ENCODE data around the gene PMM1.
"Not testable (repeated sequence)": the region's sequence is repeated elsewhere in the genome, so short reads cannot be mapped to it uniquely, and the experiment has no call there.

The PMM1 gene

DNA sequence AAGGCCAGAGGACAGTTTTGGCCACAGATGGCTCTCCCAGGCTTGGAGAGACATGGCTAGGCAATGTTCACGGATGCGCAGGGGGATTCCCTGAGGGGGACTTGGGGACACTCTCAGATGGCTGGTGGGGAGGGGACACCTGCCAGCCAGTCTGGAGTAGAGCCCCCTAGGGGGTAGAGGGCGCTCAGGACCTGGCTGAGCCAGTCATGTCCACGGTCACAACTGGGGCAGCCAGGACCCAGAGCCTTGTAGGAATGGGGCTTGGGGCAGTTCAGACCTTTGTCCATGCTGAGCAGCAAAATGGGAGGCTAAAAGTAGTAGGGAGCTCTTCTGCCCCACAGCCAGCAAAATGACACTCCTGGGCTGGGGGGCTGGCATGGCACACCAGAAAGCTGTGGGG lies 27.2 kb downstream of the PMM1 start:
- DNase-seq: no peak

DNA sequence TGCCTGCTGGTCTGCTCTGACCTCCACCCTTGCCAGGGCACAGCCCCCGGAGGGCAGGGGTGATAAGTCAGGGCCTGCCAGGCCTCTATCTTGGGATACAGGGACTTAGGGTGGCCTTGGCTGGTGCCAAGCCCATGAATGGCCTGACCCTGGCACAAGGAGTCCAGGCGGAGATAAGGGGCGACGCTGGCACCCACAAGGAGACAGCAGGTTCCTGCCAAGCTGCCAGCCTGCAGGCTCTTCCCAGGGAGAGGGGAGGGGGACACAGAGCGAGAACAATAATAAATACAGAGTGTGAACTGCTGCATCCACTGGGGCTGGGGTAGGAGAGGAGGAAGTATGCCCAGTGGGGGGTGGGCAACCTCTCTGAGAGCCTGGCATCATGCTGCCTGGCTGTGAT lies 27.9 kb downstream of the PMM1 start:
- DNase-seq: no peak

DNA sequence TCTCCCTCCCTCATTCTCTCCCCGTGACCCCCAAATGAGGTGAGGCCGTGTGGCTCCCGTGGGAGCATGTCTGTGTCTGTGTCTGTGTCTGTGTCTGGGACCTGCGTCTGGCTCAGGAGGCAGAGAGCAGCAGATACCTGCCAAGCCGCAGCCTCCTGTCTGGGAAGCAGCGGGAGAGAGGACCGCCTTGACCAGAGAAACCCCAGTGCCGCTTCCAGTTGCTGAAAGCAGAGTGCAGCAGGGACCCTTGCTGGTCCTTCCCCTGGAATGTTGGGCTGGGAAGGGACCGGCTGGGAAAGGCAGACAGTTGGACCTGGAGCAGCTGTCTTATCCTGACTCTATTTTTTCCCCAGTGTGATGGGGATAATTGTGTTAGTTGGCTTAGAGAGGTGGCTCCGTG lies 28.3 kb downstream of the PMM1 start:
- no peak for DNase-seq

DNA sequence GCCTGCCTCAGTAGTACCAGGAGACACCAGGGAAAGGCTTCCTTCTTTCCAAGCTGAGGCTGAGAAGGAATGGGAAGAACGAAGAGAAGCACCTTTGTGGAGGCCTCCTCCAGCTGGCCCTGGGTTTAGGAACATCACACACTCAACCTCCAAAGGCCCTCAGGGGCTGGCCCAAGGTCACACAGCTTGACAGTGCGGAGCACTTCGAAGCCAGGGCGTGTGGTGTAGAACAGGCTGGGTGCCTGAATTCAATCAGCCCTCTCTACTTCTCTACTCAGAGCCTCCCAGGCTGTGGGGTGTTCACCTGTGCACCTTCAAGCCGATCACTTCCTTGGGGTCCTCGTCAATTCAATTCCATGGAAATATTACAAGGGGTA lies 29.6 kb downstream of the PMM1 start:
- DNase-seq: no peak

DNA sequence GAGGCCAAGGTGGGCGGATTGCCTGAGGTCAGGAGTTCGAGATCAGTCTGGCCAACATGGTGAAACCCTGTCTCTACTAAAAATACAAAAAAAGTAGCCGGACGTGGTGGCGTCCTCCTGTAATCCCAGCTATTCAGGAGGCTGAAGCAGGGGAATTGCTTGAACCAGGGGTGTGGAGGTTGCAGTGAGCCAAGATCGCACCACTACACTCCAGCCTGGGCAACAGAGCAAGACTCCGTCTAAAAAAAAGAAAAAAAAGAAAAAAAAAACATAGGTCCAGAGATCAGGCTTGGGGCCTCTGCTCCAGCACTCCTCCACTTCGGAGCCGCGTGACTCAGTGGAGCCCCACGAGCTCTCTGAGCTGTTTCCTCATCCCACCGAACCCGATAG lies 31.4 kb downstream of the PMM1 start:
- not testable (repeated sequence) for DNase-seq

DNA sequence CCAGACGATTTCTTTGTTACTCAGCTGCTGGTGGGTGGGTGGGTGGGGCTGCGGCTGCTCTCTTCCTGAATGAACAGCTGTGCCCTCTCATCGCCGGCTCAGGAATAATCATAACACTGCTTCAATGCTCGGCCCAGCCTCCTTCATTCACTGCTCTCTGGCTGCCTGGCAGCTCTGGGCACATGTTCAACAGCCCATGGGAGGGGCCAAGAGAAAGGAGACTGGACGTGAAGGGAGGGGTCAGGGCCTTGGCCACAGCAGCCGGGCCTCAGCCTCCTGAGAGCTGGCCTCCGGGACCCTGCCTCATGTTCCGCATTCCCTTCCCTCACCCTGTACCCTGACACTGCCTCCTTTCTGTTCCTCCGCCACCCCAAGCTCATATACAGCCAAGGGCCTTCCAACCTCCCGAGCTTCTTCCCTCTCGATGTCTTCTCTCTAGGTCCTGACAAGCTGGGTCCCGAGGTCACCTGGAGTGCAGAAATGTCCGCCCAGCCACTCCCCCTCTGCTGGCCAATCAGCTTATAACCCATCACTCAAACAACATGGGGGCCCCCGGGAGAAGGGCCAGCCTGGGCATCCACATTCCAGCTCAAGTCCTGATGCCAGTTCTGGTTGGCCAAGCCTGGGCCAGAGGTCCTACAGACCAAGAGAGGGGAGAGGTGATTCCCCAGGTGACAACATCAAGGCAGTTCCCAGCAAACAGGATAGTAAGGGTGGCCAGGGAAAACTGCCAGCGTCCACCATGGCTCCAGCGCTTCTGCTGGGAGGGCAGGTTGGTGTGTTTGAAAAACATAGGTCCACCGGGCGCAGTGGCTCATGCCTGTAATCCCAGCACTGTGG lies 32.0 kb downstream of the PMM1 start:
- no peak for DNase-seq

DNA sequence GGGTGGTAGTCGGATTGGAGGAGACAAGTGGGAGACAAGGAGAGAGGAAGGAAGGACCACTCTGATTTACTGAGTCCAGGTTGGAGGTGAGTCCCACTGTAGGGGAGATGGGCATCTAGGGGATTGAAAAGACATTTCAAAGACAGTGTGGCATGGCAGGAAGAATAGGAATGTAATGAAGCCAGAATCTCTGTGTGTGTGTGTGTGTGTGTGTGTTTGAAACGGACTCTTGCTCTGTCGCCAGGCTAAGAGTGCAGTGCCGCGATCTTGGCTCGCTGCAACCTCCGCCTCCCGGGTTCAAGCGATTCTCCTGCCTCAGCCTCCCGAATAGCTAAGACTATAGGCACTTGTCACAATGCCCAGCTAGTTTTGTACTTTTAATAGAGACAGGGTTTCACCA lies 33.1 kb downstream of the PMM1 start:
- no peak for DNase-seq

DNA sequence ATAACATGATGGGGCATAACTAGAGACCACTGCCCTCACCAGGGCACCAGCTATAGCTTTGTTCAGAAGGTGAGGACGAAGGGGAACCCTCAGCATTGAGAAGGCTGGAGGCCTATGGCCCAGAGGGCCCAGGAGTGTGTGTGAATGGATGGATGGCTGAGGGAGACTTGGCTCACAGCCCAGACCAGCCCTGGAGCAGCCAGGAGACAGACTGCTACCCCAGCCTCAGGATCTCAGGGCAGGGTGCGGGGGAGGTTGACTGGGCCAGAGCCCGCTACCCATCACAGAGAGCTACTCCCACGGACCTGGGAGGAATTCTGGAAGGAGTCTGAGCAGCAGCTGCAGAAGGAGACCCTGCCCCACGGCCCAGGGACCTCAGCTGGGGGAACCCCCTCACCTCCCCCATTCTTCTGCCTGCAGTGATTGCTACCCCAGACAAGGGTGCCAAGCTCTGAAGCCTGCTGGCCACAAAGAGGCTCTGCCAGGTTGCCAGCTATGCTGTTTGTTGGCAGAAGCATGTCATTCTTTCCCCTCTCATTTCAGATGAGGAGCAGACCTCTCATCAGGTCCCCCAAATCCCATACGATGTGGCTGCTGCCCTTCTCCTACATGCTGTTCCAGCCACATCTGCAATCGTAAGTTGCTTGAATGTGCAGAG lies 34.2 kb downstream of the PMM1 start:
- DNase-seq: no peak

DNA sequence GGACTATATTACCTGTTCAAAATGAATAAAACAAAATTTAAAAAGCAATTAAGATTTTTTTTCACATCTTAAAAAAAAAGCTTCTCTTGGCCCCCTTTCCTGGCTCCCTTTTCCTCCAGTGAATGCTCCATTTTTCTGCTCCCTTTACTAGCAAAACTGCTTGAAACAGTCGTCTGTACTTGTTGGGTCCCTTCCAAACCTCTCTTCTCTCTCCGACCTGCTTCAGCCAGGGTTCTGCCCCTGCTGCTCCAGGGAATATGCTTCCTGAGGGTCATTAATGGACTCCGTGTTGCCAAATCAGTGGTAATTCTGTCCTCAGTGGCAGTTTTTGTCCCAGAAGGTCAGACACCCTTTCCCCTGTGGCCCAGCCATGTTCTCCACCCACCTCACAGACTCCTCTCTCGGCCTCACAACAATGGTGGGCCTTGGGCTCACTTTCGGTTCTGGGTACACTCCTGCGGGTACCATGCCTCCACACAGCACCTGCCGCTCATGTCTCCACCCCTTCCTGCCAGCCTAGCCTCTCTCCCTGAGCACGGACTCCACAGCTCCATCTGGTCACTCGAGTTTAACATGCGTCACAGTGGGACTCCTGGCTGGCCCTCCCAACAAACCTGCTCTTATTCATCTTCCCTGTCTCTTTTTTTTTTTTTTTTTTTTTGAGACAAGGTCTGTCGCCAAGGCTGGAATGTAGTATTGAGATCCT lies 37.6 kb downstream of the PMM1 start:
- DNase-seq: no peak

DNA sequence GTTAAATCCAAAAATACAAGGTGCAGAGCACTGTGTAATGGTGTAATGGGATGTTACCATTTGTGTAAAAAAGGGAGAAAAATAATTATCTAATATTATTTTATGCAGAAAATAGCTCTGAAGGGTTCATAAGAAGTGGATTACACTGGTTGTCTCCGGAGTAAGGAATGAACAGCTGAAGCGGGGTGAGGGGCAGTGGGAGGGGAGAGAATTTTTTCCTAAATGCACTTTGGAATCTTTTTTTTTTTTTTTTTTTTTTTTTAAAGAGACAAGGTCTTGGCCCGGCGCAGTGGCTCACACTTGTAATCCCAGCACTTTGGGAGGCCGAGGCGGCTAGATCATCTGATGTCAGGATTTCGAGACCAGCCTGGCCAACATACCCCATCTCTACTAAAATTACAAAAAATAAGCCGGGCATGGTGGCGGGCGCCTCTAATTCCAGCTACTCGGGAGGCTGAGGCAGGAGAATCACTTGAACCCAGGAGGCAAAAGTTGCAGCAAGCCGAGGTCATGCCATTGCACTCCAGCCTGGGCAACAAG lies 38.6 kb downstream of the PMM1 start:
- no peak for DNase-seq

DNA sequence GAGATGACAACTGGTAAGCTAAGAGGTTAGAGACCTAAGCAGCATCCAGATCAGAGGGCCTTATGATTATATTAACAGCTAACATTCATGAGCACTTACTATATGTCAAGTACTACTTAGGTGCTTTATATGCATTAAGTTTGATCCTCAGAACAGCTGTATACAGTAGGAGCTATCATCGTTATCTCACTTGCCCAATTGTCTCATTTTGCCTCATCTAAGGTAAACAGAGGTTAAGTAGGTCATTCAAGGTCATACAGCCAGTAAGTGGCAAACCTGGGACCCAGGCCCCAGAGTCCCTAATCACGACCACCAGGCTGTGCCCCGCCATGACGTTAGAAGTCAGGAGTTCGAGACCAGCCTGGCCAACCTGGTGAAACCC lies 40.8 kb downstream of the PMM1 start:
- DNase-seq: no peak

DNA sequence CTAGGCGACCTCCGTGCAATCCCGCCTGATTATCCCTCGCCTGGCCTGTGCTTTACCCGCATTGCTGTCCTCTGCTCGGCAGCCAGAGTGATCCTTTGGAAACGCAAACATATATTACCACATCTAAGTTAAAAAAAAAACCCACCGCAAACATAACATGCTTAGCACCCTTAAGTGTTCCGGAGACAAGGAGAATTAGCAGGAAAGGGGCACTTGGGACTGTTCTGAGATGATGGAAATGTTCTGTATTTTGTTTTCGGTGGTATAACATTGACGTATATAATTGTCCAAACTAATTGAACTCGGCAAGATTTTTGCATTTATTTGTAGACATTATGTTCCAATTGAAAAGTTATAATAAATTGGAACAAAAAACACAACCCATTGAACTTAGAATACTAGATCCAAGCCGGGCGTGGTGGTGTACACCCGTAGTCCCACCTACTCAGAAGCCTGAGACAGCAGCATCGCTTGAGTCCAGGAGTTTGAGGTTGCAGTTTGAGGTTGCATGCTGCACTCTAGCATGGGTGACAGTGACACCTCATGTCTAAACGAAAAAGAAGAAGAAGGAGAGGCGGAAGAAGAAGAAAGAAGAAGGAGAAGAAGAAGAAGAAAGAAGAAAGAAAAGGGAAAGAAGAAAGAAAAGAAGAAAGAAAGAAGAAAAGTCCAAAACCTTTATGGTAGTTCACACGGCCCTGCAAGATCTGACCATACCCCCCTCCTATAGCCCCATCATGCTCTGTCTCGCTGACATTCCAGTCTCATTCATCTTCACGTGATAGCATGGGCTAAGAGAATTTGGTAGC lies 44.8 kb downstream of the PMM1 start:
- DNase-seq: no peak

DNA sequence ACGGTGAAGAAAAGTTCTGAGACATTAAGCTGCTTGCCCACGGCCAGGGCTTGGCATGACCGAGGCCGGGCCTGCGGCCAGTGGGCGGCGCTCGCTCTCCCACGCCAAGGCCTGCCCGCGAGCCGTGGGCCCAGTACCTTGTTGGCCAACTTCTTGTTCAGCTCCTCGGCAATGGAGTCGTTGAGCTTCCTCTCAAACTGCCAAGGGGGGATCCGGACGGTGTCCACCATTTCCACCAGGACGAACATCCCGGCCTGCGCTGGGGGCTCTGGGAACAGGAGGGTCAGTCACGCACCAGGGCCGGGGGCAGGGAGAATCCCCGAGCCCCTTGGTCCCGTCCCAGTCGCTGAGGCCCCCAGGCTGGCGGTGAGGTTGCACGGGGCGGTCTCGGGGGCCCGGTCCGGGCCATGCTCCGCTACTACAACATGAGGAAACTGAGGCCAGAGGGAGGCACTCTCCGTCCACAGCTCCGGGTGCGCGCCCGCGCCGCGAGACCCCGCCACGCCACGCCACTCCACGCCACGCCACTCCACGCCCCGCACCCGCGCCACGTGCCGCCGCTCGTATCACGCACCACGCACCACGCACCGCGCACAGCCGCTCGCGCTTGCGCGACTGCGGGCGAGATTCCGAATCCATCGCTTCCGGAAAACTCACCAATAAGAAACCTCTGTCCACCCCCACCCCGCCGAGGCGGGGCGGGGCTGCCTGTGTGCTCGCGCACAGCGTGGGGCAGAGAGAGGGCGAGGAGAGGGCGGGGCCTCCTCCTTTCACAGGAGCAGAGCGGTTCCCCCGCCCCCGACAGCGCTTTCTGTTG lies 45.6 kb downstream of the PMM1 start, which contains the start of gene POLR3H:
Gene POLR3H (minus strand): TSS at position 617 of the 817 bp plus-strand sequence. CDS start 369 bp downstream, at position 248.
- DNase-seq: peak; percentile 96

DNA sequence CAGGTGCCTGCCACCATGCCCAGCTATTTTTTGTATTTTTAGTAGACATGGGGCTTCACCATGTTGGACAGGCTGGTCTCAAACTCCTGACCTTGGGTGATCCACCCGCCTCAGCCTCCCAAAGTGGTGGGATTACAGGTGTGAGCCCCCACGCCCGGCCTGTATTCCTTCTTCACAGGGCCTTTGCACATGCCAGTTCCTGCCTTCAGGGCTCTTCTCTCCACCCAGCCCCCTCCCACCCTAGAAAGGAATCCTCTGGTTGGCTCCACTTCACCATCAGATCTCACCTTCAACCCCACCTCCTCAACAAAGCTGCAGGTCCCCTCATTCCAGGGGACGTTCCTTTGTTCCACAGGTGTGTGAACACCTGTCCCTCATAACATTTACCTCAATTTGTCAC lies 47.4 kb downstream of the PMM1 start:
- DNase-seq: no peak

DNA sequence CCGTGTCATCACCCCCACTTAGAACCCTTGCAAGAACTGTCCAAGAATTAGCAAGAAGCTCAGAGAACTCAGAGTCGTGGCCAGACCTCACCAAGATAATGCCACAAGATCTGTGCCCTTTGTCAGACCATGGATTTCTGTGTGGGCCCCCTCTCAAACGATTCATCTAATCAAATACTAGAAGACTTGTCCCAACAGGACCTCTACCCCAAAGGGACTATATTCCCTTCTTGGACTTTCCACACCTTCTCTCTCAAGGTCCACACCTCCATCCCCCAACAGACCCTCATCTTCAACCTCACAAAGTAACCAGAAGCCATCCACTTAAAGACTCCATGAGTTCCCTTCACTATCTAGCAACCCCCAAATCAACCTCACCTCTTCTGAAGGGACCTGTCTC lies 48.2 kb downstream of the PMM1 start:
- DNase-seq: no peak

DNA sequence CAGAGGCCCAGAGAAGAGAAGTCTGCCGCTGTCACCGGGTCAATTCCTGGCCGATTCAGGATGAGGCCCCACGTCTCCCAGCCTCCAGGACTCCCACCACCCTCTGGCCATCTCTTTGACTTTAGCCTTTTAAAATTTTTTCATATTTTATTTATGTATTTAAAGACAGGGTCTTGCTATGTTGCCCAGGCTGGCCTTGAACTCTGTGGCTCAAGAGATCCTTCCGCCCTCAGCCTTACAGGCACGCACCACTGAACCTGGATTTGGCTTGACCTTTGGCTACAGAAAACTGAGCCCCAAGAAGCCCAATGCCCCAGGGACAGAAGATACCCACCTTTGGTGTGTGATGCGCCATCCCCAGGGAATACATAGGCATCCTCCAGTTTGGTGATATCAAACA lies 49.3 kb downstream of the PMM1 start:
- DNase-seq: no peak

DNA sequence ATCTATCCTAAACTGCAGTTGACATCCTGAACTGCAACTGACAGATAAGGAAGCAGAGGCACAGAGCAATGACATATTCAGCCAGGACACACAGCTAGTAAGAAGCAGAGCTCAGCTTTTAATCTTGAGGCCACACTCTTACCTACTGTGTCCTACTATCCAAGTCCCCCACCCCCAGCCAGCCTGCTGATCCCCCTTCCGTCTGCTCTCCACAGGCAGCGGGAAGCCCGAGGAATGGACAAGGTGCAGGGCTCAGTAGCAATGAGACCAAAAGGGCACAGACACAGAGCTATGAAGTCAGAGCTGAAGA lies 49.7 kb downstream of the PMM1 start:
- DNase-seq: no peak

DNA sequence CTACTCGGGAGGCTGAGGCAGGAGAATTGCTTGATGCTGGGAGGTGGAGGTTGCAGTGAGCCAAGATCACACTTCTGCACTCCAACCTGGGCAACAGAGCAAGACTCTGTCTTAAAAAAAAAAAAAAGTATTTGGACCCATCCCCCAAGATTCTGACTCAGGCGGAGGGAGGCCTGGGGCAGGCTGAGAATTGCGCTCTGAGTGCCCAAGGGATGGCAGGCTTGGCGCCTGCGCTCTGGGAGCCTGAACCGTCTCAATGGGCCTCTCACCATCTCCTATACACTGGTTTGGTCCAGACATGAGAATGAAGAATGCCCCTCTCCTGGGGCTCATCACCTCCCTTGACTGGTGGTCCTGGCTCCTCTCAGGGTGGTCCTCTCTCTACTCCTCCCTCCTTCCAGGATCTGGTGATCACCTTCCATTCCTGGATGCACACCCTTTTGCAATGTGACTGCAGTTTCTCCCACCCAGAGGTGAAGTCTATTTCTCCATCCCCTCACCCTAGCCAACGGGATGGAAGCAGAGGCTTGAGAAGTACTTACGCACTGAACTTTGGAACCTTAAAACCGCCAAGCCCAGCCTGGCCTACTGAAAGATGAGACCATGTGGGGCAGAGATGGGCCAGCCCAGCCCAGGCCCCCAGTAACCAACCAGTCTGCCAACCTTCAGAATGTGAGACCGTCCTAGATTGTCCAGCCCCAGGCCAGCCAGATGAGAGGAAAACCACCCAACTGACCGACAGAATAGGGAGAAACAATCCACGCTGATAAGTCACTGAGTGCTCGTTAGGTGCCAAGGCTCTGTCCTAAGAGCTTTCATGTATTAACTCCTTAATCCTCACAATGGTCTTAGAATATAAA lies 50.3 kb downstream of the PMM1 start:
- no peak for DNase-seq

DNA sequence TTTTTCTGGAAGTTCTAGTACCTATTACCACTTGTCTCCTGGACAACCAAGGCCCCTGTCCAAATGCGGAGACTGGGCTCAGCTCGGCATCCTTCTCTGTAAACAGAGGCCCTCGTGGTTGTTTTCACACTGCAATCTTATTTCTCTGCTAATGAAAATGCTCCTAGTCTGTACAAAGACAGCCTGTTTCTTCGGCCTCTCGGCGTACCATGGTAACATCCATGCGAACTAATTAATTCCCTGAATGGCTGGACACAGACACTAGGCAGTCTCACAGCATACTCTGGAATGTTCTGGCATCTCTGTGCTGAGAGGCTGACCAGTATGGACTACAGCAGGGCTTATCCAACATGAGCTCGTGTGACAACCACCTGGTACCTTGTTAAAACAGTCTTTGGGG lies 51.1 kb downstream of the PMM1 start:
- no peak for DNase-seq

DNA sequence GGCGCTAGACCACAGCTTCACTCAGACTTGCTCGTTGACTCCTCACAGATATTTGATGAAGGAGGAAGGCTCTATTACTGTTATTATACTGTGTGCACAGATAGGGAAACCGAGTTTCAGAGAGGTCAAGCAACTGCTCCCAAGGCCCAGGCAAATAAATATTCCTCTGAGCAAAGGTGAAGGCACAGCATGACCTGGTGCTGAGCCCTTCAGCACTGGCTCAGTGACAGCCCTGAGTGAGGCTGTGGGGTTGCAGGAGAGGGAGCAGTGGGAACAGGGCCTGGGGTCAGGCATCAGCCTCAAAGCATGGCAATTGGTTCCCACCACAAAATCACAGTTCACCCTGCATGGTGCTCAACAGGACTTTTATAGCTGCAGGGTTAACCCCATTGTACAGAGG lies 52.4 kb downstream of the PMM1 start:
- no peak for DNase-seq

DNA sequence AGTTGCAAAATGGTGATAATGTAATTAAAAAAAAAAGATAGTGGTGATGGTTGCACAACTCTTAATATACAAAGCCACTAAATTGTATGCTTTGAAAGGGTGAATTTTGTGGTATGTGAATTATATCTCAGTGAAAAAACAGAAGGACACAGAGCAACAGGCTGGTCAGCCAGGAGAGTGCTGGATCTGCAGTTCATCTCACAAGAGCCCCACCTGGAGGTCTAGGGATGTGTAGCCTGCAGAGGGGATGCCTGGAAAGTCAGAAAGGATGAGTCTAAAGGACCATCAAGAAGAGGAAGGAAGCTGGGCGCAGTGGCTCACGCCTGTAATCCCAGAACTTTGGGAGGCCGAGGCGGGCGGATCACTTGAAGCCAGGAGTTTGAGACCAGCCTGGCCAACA lies 54.4 kb downstream of the PMM1 start:
- no peak for DNase-seq
